ENCODE measurements around the gene RAD21L1.

The RAD21L1 gene

DNA sequence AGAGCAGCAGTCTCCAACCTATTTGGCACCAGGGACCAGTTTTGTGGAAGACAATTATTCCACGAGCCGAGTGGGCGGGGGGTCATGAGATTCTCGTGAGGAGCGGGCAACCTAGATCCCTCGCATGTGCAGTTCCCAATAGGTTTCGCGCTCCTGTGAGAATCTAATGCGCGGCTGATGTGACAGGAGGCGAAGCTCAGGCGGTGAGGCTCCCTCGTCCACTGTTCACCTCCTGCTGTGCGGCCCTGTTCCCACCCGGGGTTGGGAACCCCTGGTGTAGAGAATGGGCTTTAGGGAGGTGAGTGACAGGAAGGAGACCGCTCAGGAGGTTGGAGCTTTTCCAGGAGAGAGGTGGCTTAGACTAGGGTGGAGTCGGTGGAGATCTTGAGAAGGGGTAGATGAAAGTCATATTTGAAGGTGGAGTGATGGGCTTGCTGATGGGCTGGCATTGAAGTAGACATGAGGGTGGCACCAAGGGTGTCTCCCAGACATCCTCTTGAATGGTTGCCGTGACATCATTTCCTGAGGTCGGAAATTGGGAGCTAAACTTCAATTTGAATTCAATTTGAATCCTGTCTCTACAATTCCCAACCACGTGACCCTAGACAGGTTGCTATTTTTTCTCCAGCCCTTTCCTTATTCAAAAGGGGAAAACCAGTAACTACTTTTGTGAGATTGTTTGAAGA lies 1.5 kb upstream of the RAD21L1 start:
- Histone ChIP-seq H3K27me3 (peaks cover 0 to 40% of the 10 kb centered on the region in 2 donors), H3K36me3 (no peaks in the 10 kb centered on the region), H3K27ac (no peak overlapping the region), H3K4me3 (no peak overlapping the region), H3K9me3 (no peaks in the 10 kb centered on the region), H3K4me1 (peaks cover 0 to 21% (median 12%) of the 10 kb centered on the region in 4 donors)
- intact Hi-C loops (cut with DNase I; ENCODE audit: low total_unique reads): no loop called here
- TF ChIP-seq, protein P1, sequence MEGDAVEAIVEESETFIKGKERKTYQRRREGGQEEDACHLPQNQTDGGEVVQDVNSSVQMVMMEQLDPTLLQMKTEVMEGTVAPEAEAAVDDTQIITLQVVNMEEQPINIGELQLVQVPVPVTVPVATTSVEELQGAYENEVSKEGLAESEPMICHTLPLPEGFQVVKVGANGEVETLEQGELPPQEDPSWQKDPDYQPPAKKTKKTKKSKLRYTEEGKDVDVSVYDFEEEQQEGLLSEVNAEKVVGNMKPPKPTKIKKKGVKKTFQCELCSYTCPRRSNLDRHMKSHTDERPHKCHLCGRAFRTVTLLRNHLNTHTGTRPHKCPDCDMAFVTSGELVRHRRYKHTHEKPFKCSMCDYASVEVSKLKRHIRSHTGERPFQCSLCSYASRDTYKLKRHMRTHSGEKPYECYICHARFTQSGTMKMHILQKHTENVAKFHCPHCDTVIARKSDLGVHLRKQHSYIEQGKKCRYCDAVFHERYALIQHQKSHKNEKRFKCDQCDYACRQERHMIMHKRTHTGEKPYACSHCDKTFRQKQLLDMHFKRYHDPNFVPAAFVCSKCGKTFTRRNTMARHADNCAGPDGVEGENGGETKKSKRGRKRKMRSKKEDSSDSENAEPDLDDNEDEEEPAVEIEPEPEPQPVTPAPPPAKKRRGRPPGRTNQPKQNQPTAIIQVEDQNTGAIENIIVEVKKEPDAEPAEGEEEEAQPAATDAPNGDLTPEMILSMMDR (IDR thresholded peaks at IDR 0.05): no peak
- no peak for DNase-seq

DNA sequence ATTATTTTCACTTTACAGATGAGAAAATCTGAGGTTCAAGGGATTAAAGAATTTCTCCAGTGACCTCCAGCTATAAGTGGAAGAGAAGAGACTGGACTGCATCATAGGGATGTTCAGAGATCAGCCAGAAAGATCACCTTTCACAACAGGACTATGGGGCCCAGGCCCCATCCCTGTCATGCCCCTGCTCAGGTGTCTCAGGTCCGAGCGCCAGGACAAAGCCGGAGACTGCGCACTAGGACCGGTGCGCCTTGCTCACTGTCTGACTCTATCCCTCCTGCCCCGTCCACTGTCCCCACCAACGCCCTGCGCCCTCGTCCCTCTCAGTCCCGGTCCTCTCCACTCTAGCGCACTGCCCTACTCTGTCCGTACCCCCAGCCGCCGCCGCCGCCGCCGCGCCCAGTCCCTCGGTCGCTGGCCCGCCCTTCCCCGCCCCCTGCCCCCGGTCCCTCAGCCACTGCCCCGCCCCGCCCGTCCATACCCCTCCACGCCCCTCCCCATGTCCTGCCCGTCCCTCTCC lies 521 bp upstream of the RAD21L1 start:
- intact Hi-C loops (cut with DNase I; ENCODE audit: low total_unique reads): no loop called here
- no peaks in the 10 kb centered on the region for H3K9me3 ChIP-seq
- H3K4me1 ChIP-seq: peaks cover 0 to 21% (median 12%) of the 10 kb centered on the region in 4 donors
- H3K27ac ChIP-seq: no peak overlapping the region
- H3K36me3 ChIP-seq: no peaks in the 10 kb centered on the region
- TF ChIP-seq, protein P1 (IDR thresholded peaks at IDR 0.05): no peak
- peak overlapping the region; percentile 50 to 62 for H3K4me3 ChIP-seq
- peak in 1 of 2 donors; percentile 47 for DNase-seq
- H3K27me3 ChIP-seq: peaks cover 0 to 46% of the 10 kb centered on the region in 2 donors

DNA sequence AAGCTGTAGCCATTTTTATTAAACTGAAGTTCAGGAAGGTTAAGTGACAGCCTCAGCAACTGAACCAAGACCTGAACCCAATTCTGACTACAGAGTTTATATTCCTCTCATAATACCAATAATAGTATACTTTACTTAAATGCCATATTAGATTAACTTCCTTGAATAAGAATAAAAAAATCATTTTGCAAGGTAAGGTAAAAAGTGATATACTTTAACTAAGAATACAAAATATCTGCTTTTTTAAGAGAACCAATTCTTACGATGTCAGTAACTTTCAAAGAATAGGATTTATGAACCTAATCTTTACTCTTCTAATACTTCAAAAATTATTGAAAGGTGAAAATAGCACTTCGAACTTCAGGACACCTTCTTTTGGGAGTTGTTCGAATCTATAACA lies 3.7 kb downstream of the RAD21L1 start:
- Histone ChIP-seq H3K9me3 (no peaks in the 10 kb centered on the region), H3K27me3 (peaks cover 0 to 44% of the 10 kb centered on the region in 2 donors), H3K36me3 (no peaks in the 10 kb centered on the region), H3K4me1 (peaks cover 0 to 21% (median 12%) of the 10 kb centered on the region in 4 donors), H3K27ac (no peak overlapping the region), H3K4me3 (no peak overlapping the region)
- TF ChIP-seq, protein P1 (IDR thresholded peaks at IDR 0.05): no peak
- DNase-seq: no peak
- intact Hi-C loops (cut with DNase I; ENCODE audit: low total_unique reads): no loop called here

DNA sequence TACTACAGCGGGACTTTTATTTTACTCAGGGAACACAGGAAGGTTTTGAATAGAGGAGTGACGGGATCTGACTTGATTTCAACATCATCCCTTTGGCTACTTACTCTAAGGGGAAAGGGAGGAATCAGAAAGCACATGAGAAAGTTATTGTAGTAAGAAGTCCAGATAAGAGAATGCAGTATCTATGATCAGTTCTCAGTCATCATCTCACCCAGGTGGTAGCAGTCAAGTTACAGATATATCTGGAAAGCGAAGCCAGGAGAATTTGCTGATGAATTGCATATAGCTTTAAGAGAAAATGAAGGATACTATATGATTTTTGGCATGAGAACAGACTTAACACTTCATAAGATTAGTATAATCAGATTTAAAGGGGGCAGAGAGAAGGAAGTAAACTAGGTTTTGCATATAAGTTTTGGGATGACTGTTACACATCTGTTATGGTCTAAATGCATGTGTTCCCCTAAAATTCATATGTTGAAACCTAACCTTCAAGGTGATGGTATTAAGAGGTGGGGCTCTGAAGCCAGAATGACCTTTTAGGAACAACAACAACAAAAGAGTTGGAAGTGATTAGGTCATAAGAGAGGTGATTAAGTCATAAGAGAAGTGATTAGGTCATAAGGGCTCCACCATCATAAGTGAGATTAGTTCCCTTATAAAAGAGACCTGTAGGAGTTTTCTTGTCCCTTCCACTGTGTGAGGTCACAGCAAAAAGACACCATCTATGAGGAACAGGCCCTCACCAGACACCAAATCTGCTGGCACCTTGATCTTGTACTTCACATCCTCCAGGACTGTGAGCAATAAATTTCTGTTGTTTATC lies 6.7 kb downstream of the RAD21L1 start:
- intact Hi-C loops (cut with DNase I; ENCODE audit: low total_unique reads): no loop called here
- H3K27ac ChIP-seq: no peak overlapping the region
- H3K4me1 ChIP-seq: no peaks in the 10 kb centered on the region
- TF ChIP-seq, protein P1 (IDR thresholded peaks at IDR 0.05): no peak
- peaks cover 0 to 31% of the 10 kb centered on the region in 2 donors for H3K27me3 ChIP-seq
- no peaks in the 10 kb centered on the region for H3K9me3 ChIP-seq
- H3K4me3 ChIP-seq: no peak overlapping the region
- H3K36me3 ChIP-seq: no peaks in the 10 kb centered on the region
- DNase-seq: no peak

DNA sequence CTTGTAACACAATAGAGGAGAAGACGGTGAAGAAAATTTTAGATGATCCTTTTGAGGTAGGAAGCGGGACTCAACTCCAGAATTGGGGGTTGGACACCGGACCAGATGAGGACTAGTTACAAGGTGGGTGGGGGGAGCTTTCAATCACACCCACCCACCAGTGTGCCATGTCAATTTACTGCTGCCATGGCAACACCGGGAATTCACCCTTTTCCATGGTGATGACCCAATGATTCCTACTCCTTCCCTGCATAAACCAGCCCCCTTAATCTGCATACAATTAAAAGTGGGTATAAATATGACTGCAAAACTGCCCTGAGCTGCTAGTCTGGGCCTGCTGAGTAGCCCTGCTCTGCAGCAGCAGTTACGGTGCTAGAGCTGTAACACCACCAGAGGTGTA lies 14.7 kb downstream of the RAD21L1 start:
- Histone ChIP-seq H3K4me1 (no peaks in the 10 kb centered on the region), H3K4me3 (no peak overlapping the region), H3K27ac (no peak overlapping the region), H3K9me3 (no peaks in the 10 kb centered on the region), H3K36me3 (no peaks in the 10 kb centered on the region), H3K27me3 (peaks cover 0 to 22% of the 10 kb centered on the region in 2 donors)
- TF ChIP-seq, protein P1 (IDR thresholded peaks at IDR 0.05): no peak
- intact Hi-C loops (cut with DNase I; ENCODE audit: low total_unique reads): no loop called here
- no peak for DNase-seq

Measured in tibial artery (tissue), 4 donors.